ENCODE measurements around the gene MEG3.

DNA sequence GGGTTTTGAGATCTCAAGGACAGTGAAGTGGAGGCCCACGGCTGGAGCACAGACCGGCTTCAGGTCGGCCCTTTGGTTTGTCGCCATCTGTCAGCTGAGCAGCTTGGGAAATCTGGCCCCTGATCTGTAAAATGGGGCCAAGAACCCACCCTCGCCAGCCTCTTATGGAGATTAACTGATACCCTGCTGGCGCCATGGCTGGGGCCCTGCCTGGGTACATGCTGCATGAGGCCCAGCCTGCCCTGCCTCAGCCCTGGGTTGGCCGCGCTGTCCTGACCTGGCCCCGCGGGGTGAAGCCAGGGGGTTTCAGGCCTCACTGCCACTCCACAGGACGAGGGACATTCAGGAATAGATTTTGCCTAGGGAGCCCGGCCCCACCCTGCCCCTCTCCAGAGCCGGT, 33.9 kb upstream of the MEG3 start:
- no peak for TF ChIP-seq CTCF (IDR thresholded peaks at IDR 0.05; ENCODE audit: extremely low read depth in 1 of 2, insufficient read depth in 1 of 2, low read depth in 1 of 2, low read length in 2 of 2)
- no peak for TF ChIP-seq POLR2AphosphoS5 (IDR thresholded peaks at IDR 0.05; ENCODE audit: insufficient read depth, low read depth, low read length)
- no peak for TF ChIP-seq POLR2A (IDR thresholded peaks at IDR 0.05; ENCODE audit: low read depth, low read length)
- TF ChIP-seq JUN (IDR thresholded peaks at IDR 0.05; ENCODE audit: borderline replicate concordance, insufficient read depth, insufficient read length, low read depth) = no peak
- TF ChIP-seq EZH2 (IDR thresholded peaks at IDR 0.05; ENCODE audit: borderline replicate concordance, low read depth, low read length, severe bottlenecking) = no peak
- TF ChIP-seq GATA2 (IDR thresholded peaks at IDR 0.05; ENCODE audit: insufficient read depth, insufficient read length, low read depth, low read length) = no peak
- TF ChIP-seq MAX (IDR thresholded peaks at IDR 0.05; ENCODE audit: insufficient read depth, insufficient read length) = no peak
